ENCODE results near the gene PEX14.
"Not testable (repeated sequence)": the region's sequence is repeated elsewhere in the genome, so short reads cannot be mapped to it uniquely, and the experiment has no call there.

PEX14 gene, protein sequence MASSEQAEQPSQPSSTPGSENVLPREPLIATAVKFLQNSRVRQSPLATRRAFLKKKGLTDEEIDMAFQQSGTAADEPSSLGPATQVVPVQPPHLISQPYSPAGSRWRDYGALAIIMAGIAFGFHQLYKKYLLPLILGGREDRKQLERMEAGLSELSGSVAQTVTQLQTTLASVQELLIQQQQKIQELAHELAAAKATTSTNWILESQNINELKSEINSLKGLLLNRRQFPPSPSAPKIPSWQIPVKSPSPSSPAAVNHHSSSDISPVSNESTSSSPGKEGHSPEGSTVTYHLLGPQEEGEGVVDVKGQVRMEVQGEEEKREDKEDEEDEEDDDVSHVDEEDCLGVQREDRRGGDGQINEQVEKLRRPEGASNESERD

DNA sequence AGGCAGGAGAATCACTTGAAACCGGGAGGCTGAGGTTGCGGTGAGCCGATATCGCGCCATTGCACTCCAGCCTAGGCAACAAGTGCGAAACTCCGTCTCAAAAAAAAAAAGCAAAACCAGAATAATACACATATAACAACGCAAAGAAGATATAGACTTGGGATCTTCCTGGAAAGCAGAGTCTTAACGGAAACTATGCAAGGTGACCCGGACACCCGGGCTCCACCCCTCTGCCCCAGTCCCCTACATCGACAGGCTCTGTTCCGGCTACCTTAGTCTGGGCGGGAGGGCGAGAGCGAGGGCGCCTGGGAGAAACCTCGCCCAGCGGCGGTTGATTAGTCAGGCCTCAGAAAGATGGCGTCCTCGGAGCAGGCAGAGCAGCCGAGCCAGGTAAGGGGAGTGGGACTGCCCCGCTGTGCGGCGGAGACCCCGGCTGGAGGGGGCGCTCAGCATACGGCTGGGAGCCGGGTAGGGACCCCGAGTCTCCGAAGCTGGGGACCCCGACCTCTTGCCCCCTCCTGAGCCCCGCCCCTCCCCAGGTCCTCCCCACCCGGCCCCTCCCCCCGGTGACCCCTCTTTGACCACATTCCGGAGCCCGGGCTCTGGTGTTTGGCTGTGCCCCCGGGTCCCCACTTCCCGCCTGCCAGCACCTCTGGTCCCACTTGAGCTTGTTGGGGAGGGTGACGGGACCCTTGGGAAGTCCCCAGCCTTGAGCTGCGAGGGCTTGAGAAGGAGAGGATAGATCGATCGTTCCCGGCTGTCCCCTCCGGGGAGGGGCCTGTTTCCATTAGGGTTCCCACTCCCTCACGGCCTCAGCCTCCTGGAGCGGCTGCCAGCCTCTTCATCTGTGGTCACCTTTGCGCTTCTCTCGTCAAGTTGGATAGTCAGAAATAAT, at the start of gene PEX14:
TSS of gene PEX14 (plus strand) at position 338 of the 895 bp plus-strand sequence. CDS start at position 355, 17 bp downstream.
- in situ Hi-C loops (cut with MboI; ENCODE audit: low sequenced_read_pairs): no loop called here

GRCh38 chr1:10425826-10426534, 48.8 kb upstream of the PEX14 start:
- in situ Hi-C loops (cut with MboI; ENCODE audit: low sequenced_read_pairs): not testable (repeated sequence)

DNA sequence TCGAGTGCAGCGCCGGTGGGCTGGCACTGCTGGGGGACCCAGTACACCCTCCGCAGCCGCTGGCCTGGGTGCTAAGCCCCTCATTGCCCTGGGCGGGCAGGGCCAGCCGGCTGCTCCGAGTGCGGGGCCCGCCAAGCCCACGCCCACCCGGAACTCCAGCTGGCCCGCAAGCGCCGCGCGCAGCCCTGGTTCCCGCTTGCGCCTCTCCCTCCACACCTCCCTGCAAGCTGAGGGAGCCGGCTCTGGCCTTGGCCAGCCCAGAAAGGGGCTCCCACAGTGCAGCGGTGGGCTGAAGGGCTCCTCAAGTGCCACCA, 48.3 kb upstream of the PEX14 start:
- in situ Hi-C loops (cut with MboI; ENCODE audit: low sequenced_read_pairs): not testable (repeated sequence)

GRCh38 chr1:10428984-10429383, 45.8 kb upstream of the PEX14 start:
- in situ Hi-C loops (cut with MboI; ENCODE audit: low sequenced_read_pairs): no loop called here

DNA sequence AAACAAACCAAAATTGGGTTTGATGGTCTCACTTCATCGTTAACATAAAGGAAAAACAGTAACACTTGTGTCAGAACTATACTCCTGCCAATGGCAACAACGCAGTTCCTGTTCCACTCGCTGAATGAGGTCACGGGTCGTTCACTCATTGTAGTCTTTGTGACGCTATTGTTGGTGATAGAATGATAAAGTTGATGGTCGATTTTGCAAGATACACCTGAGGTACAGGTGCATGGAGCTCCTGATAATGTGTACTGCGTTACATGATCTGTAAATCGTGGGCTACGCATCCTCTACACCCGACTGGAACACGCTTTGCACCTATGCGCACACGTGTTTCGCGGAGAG, 44.9 kb upstream of the PEX14 start:
- in situ Hi-C loops (cut with MboI; ENCODE audit: low sequenced_read_pairs): no loop called here

DNA sequence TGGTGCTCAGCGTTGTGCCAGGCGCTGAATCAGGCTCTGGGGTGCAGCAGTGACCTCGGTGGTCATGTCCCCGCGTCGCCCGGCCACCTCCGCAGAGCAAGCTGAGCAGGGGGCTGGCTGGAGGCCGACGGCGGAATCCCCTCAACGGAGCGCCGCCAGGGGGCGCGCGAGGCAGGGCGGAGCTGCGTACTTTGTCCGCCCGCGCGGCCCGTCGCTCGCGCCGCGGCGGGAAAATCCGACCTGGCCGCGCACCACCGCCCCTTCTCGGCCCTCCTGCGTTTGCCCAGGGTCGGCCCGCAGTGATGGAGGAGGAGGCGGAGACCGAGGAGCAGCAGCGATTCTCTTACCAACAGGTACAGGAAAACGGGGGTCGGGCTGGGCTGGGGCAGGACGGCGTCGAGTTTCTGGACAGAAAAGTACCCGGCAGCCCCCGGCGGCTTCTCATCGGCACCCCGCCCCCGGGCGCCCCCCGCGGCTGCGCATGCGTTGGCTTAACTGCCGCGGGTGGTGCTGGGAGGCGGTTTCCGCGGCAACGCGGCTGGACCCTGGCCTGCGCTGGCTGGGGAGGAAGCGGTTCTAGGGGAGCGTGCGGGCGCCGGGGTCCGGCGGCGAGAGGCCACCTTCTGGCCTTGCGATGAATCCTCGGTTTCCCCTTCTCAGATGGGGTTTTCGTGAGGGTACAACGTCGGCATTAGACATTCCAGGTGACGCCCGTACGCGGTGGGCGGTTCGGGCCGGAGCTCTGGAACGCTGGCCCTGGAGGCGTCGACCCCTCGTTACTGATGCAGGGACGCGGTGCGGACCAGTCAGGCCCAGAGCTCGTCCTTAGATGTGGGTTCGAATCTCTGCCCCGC, 44.3 kb upstream of the PEX14 start, which contains the start of gene CENPS:
TSS of gene CENPS (plus strand) at position 218 of the 854 bp plus-strand sequence. CDS start at position 303, 85 bp downstream.
- in situ Hi-C loops (cut with MboI; ENCODE audit: low sequenced_read_pairs): no loop called here

- in situ Hi-C loops (cut with MboI; ENCODE audit: low sequenced_read_pairs): no loop called here
Observed at GRCh38 chr1:10431070-10431730, 43.5 kb upstream of the PEX14 start.

DNA sequence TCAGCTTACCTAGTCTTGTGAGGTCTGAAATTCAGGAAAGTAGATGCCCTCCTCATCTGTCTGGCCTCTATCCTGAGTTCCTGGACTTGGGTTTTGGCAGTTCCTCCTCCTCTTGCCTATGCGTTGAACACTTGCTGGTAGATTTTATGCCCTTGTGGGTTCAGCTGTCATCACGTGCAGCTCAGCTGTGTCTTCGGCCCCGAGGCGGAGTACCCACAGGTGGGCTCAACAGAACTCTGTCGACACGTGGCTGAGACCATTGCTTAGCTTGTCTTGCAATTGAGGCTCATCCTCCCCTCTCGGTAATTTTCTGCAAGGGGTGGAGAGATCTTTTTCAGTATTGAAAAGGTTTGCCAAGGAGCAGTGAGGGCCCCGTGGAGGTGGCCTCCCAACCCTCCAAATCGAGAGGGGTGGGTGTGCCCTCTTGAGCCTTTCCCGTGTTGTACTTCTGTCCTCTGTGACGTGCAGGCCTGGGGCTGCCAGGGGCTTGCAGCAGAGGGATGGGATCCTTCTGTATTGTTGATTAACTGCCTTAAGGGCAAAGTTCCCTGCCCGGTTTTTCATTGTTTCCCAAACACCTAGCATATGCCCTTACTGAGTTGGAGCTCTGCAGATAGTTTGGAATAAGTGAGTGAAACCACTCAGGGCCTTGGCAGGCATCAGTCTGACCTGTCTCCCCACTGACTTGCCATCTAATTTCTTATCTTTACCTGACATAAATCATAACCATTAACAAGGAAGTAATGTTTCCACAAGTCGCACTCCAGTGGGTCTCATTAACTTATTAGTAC, 41.6 kb upstream of the PEX14 start:
- in situ Hi-C loops (cut with MboI; ENCODE audit: low sequenced_read_pairs): no loop called here

DNA sequence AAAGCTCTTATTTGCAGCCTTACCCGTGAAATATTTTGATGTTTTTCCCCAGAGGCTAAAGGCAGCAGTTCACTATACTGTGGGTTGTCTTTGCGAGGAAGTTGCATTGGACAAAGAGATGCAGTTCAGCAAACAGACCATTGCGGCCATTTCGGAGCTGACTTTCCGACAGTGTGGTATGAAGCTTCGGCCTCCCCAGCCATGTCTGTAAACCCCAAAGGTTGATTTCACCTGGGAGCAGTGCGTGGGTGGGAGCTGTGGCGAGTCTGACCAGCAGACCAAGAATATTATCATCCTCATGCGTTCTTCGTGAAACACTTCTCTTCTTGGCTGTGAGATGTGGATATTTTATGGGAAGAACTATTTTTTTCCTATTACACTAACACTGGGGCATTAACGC, 41.0 kb upstream of the PEX14 start:
- in situ Hi-C loops (cut with MboI; ENCODE audit: low sequenced_read_pairs): no loop called here

- in situ Hi-C loops (cut with MboI; ENCODE audit: low sequenced_read_pairs): no loop called here
Observed at GRCh38 chr1:10434590-10434989, 40.2 kb upstream of the PEX14 start.

- in situ Hi-C loops (cut with MboI; ENCODE audit: low sequenced_read_pairs): no loop called here
Observed at GRCh38 chr1:10437052-10437451, 37.7 kb upstream of the PEX14 start.

DNA sequence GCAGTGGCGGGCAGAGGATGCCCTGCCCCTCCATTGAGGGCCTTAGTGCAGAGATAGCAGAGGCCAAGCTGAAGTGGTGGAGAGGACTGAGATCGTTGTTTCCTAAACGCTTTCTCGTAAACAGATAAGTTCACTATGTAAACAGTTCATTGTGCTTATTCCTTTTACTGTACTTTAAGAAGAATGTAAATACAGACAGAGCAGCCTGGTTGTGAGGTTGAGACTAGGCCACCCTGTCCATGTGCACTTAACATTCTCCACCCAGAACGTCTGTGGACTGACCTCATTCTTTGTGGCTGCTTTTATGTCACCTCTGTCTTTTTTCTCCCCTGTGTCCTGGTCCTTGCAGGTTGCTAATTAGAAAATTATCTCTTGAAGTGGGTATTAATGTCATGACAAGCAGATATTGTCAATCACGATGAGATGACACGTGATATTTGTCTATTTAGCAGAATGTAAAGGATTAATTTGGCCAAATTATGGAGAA, 36.0 kb upstream of the PEX14 start:
- in situ Hi-C loops (cut with MboI; ENCODE audit: low sequenced_read_pairs): no loop called here

- in situ Hi-C loops (cut with MboI; ENCODE audit: low sequenced_read_pairs): no loop called here
Observed at GRCh38 chr1:10440305-10440704, 34.4 kb upstream of the PEX14 start.

DNA sequence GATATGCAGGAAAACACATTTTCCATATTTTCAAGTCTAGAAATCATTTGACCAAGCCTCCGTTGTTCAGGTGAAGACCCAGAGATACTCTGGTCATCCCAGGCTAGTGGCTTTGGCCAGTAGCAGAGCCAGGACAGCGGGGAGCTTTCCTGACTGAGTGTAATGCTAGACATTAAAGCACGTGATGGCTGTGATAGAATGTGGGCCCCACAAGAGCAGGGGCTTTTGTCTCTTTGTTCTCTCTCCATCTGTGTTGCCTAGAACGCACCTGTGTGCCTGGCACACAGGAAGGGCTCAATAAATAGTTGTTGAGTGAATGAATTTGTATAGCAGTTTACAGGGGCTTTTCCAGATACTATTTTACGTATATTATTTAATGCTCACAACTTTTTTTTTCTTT, 34.0 kb upstream of the PEX14 start:
- in situ Hi-C loops (cut with MboI; ENCODE audit: low sequenced_read_pairs): no loop called here

GRCh38 chr1:10444248-10444647, 30.5 kb upstream of the PEX14 start:
- in situ Hi-C loops (cut with MboI; ENCODE audit: low sequenced_read_pairs): no loop called here

DNA sequence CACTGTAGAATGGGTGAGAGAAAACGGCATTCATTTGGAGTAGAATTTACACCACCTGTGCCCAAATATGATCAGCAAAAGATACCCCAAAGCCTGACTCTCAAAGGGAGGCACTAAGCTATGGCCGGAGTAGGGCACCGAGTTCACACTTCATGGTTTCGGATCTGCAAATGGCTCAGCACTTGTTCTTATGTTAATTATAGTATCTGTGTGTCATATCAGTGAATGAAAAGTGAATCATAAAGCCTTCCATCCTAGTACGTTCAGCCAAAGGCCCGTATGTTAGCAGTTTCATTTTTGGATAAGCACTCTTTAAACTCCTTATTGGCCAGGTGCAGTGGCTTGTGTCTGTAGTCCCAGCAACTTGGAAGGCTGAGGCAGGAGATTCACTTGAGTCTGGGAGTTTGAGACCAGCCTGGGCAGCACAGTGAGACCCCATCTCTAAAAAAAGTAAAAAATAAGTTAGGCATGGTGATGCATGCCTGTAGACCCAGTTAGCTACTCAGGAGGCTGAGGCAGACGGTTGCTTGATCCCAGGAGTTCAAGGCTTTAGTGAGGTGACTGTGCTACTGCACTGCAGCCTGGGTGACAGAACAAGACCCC, 29.9 kb upstream of the PEX14 start:
- in situ Hi-C loops (cut with MboI; ENCODE audit: low sequenced_read_pairs): no loop called here

GRCh38 chr1:10446790-10447422, 27.8 kb upstream of the PEX14 start:
- in situ Hi-C loops (cut with MboI; ENCODE audit: low sequenced_read_pairs): no loop called here

- in situ Hi-C loops (cut with MboI; ENCODE audit: low sequenced_read_pairs): no loop called here
Observed at GRCh38 chr1:10449751-10450150, 25.0 kb upstream of the PEX14 start, which contains the start of gene CORT. Gene CORT, plus strand, starts transcription at chr1:10450031. Its CDS starts 193 bp downstream, at chr1:10450224.

Data from HL-60/S4 (cell line).